ENCODE results near the gene PRPSAP1. TPM values are rescaled to one million over a fixed set of nuclear protein-coding genes. Genes with fewer than 3 reads are reported as not detected.
"Not testable (repeated sequence)": the region's sequence is repeated elsewhere in the genome, so short reads cannot be mapped to it uniquely, and the experiment has no call there.

The PRPSAP1 gene
- total RNA-seq, 1 donor from 2014 or later = 30.8 TPM

DNA sequence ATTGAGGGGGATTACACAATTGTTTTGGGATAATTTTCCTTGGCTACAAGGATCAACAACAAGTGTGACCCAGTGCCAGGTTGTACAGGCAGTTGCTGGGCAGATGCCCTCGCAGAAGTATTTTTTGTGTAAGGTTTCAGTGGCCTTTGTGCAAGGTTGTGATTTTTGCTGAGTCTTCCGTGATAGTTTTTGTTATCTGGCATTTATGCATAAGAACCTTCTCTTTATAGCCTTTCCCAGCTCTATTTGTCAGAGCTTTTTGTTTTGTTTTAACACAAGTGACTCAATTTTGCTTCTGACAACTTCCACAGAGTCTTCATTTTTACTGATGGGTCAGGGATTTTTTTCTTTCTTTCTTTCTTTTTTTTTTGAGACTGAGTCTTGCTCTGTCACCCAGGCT is 6.7 kb upstream of the PRPSAP1 start:
- DNase-seq (ENCODE audit: low spot score) = no peak

DNA sequence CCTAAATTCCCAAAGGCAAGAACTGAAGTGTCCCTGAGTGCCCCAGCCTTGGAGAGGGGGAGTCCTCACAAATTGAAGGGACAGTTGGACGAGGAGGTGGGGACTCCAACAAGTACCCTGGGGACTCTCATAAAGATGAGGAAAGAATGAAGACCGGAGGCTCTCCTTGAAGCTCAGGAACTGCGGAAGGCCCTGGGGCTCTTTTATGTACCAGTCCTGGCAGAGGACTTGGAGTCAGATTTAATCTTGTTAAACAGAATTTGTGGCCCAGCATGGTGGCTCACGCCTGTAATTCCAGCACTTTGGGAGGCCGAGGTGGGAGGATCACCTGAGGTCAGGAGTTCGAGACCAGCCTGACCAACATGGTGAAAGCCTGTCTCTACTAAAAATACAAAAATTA is 6.1 kb upstream of the PRPSAP1 start:
- DNase-seq (ENCODE audit: low spot score) = not testable (repeated sequence)

DNA sequence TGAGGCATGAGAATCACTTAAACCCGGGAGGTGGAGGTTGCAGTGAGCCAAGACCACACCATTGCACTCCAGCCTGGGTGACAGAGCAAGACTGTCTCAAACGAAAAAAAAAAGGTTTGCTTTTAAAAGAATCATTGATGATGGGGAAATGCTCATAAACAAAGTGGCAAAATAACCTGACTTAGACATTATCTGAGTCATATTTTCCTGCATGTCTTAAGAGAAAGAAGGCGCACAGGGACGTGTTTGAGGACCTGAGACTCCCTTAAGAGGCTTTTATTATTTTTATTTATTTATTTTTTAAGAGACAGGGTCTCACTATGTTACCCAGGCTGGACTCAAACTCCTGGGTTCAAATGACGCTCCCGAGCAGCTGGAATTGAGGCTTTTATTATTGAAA is 5.7 kb upstream of the PRPSAP1 start:
- no peak for DNase-seq (ENCODE audit: low spot score)

DNA sequence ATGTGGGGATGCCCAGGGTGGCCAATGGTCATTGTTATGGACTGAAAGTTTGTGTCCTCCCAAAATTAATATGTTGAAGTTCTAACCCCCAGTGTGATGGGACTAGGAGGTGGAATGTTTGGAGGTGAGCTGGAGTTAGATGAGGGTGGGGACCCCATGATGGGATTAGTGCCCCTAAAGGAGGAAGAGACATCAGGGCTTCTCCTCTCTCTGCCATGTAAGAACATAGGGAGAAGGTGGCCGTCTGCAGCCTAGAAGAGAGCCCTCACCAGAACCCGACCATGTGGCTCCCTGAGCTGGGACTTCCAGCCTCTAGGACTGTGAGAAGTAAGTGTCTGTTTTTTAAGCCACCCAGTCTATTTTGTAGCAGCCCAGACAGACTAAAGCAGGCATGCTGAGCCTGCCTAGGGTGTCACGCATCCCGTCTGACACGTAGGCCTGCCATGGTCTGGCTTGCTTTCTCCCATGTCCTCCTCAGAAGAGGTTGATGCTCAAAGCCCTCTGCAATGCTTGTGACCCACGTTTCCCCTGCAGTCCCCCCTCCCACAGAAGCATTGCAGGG is 4.0 kb upstream of the PRPSAP1 start:
- DNase-seq (ENCODE audit: low spot score) = no peak

DNA sequence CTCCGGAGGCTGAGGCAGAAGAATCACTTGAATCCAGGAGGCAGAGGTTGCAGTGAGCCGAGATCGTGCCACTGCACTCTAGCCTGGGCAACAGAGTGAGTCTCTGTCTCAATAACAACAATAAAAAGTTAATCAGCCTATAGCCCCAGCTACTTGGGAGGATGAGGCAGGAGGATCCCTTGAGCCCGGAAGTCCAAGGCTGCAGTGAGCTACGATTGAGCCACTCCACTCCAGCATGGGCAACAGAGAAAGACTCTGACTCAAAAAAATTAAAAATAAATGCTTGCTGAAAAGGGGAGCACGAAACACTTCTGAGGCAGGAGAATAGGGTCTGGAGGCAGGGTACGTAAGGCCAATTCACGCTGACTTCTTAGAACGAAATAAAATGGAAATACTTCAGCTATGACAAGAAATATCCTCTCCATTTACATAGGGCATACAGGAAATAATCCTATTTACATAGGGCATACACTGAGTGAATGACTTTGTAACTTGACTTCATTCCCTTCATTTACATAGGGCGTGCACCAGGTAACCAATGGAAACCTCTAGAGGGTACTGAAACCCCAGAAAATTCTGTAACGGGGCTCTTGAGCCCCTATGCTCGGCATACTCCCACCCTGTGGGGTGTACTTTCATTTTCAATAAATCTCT is 3.2 kb upstream of the PRPSAP1 start:
- no peak for DNase-seq (ENCODE audit: low spot score)

DNA sequence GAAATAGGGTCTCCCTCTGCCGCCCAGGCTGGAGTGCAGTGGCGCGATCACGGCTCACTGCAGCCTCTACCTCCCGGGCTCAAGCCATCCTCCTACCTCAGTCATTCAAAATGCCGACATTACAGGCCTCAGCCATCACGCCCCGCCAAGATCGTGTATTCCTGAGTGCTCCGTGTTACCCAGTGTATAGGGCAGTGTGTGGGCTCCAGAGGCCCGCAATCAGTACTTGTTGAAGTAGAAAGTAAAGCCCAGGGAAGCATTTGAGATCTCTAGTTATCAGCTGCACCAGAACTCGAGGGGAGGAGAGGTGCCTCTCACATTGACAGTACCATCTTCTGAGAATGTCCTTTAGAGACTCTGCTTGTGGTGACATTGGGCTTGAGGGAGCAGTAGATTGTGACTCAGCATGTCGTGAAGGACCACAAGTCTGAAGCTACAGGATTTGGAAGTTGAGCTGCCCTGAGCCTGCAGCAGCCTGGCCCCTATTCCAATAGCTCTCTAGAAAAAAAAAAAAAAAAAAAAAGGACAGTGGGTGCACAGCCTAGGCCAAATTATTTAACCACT is 1.1 kb upstream of the PRPSAP1 start:
- DNase-seq (ENCODE audit: low spot score) = no peak

DNA sequence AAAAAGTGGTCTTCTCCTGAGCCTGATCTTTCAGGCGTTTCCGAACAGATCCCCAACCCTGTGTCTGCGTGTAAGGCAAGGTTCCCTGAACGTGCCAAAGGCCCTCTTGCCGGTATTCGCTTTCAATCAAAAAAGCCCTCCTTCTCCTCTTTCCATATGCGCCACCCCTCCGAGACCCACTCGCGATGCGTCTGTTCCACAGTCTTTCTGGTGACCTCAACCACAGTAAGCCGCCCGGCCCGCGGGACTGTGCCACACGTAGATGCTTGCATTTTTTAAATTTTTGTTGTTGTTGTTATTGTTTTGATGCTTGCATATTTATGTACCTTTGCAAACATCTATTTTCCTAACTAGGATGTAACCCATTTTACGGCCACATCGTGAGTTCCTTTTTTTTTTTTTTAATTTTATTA is 607 bp upstream of the PRPSAP1 start:
- no peak for DNase-seq (ENCODE audit: low spot score)

DNA sequence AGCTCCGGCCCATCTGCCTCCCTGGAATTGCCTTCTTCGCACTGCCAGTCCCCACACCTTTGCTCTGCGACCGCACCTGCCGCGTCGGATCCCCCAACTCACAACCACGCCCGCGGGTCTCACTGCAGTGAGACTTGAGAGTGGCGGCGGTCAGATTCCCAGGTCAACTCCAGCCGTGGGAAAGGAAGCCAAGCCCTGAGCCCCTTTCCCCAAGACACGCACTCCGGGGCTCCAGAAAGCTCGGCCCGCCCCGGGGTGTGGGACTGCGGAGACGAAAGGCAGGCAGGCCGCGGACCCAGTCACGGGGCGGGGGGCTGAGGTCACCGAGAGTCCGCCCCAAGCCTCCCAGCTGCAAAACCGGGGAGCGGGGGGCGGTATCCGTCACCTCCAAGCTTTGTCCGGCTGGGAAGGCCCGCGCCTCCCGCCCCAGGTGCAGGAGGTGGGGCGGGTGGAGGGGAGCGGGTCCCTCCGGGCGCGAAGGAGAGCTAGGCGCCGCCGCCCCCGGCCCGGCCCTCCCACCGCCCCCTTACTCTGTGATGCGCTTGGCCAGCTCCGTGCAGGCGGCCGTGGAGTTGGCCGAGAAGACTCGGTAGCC is 615 bp downstream of the PRPSAP1 start:
- DNase-seq (ENCODE audit: low spot score) = peak; percentile 22

DNA sequence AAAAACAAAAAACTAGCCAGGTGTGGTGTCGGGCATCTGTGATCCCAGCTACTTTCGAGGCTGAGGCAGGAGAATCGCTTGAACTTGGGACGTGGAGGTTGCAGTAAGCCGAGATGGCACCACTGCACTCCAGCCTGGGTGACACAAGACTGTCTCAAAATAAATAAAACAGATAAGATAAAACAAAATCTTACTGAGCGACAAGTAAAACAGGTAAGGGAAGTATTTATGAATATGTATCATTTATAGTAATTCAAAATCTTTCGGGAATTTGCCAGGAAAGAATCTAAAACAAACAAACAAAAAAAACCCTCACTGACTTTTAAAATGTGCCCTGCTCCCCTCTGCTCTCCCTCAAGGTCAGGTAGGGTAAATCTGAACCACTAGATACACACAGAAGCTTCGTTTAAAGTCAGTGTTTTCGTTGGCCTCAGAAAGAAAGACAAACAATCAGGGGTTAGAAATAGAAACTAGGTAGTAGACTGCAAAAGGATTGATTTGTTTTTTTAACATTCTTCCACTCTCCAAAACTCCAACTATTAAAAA is 2.1 kb downstream of the PRPSAP1 start:
- no peak for DNase-seq (ENCODE audit: low spot score)

DNA sequence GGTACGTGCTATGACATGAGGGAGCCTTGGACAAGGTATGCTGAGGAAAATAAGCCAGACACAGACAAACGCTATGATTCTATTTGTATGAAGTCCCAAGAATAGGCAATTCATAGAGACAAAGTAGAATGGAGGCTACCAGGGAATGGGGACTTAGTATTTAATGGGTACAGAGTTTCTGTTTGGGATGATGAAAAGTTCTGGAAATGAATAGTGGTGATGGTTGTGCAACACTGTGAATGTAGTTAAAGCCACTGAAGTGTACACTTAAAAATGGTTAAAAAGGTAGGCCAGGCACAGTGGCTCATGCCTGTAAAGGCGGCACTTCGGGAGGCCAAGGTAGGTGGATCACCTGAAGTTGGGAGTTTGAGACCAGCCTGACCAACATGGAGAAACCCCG is 3.3 kb downstream of the PRPSAP1 start:
- no peak for DNase-seq (ENCODE audit: low spot score)

DNA sequence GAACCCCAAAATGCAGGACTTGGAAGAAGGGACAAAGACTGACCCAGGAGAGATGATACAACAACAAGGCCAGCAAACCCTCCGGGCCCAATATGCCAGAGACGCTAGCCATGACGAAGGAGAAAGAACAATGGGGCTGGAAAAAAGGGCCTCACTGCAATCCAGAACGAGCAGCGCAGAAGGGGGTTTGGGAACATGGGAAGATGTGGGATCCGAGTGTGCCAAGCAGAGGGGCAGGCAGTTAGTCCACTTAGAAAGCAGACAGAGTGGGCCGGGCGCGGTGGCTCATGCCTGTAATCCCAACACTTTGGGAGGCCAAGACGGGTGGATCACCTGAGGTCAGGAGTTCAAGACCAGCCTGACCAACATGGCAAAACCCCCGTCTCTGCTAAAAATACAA is 6.8 kb downstream of the PRPSAP1 start:
- not testable (repeated sequence) for DNase-seq (ENCODE audit: low spot score)

DNA sequence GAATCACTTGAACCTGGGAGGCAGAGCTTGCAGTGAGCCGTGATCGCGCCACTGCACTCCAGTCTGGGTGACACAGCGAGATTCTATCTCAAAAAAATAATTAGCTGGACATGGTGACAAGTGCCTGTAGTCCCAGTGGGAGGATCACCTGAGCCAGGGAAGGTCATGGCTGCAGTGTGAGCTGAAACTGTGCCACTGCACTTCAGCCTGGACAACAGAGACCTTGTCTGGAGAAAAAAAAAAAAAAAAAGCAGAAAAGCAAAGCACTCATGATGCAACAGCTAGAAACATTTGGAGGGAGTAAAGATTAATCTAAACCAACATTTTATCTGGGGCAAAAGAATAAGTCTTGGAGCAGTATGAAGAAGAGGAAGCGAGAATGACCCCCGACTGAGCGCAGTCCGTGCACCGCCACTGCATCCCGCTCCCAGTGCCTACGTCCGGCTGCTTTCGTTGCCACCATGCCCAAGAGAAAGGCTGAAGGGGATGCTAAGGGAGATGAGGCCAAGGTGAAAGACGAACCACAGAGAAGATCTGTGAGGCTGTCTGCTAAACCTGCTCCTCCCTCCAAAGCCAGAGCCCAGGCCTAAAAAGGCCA is 8.2 kb downstream of the PRPSAP1 start:
- no peak for DNase-seq (ENCODE audit: low spot score)

DNA sequence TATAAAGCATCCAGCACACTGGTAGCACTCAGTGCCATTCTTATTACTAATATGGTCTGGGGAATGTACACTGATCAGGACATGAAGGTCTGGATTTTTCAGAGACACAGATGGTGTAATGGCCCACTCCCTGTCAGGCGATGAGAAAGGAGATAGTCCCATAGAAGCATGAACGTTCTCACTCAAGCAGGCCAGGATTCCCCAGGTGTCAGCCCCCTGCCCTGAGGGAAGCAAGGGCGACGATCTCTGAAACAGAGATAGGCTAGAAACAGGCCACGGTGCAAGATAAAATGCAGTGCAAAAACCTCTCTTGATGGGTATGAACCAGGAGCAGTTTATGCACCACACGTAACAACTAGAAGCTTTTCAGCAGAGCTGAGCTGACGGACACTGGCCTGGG is 10.6 kb downstream of the PRPSAP1 start:
- DNase-seq (ENCODE audit: low spot score) = no peak

DNA sequence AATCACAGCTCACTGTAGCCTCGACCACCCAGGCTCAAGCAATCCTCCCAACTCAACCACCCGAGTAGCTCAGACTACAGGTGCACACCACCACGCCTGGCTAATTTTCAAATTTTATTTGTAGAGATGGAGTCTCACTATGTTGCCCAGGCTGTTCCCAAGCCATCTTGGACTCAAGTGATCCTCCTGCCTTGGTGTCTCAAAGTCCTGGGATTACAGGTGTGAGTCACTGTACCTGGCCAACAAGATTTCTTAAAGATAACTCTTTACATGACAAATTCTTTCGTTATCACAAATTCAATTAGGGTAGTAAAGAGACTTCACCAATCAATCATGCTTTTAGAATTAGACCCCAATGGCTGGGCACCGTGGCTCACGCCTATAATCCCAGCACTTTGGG is 12.4 kb downstream of the PRPSAP1 start:
- no peak for DNase-seq (ENCODE audit: low spot score)

DNA sequence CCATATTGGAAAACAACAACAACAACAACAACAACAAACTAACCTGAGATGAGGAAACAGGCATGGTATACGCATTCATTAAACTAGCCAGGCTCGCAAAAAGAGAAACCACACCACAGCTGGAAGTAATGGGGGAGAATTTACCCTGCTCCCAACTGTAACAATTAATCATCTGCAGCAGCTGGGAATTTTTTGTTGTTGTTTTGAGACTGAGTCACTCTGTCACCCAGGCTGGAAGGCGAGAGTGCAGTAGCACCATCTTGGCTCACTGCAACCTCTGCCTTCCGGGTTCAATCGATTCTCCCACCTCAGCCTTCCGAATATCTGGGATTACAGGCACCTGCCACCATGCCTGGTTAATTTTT is 16.3 kb downstream of the PRPSAP1 start:
- no peak for DNase-seq (ENCODE audit: low spot score)

DNA sequence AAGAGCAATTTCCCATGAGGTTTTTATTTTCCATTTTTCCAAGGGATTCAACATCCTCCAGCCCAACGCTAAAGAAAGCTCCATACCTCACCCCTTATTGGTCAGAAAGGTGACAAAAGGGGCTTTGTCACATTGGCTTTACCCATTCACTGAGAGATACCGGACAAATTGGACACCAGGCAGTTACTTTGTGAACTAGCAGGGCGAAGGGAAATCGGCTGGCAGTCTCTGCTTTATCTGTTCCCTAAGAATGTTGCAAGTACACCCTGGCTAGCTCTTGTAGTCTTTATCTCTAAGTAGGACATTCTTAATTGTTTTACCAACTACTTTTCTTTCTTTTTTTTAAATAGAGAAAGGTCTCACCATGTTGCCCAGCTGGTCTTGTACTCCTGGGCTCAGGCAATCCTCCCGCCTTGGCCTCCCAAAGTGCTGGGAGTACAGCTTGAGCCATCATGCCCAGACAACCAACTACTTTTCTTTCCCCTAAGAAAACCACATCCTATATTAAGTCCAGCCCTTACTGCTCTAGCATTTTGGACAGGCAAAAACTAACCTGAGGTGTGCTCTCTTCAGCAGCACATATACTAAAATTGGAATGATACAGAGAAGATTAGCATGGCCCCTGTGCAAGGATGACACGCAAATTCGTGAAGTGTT is 16.8 kb downstream of the PRPSAP1 start:
- no peak for DNase-seq (ENCODE audit: low spot score)

DNA sequence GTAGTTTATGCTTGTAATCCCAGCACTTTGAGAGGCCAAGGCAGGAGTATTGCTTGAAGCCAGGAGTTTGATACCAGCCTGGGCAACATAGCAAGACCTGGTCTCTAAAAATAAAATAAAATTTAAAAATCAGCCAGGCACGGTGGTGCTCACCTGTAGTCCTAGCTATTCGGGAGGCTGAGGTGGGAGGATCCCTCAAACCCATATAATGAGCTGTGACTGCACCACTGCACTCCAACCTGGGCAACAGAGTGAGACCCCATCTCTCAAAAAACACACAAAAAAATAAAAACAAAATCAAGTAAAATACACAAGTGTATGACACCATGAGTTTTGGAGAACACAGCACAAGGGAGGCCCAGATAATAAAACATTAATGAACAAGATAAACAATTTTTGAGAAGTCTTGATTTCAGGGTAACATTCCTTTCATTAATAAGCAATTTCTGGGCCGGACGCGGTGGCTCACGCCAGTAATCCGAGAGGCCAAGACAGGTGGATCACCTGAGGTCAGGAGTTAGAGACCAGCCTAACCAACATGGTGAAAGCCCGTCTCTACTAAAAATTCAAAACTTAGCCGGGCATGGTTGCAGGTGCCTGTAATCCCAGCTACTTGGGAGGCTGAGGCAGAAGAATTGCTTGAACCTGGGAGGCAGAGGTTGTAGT is 17.9 kb downstream of the PRPSAP1 start:
- no peak for DNase-seq (ENCODE audit: low spot score)

DNA sequence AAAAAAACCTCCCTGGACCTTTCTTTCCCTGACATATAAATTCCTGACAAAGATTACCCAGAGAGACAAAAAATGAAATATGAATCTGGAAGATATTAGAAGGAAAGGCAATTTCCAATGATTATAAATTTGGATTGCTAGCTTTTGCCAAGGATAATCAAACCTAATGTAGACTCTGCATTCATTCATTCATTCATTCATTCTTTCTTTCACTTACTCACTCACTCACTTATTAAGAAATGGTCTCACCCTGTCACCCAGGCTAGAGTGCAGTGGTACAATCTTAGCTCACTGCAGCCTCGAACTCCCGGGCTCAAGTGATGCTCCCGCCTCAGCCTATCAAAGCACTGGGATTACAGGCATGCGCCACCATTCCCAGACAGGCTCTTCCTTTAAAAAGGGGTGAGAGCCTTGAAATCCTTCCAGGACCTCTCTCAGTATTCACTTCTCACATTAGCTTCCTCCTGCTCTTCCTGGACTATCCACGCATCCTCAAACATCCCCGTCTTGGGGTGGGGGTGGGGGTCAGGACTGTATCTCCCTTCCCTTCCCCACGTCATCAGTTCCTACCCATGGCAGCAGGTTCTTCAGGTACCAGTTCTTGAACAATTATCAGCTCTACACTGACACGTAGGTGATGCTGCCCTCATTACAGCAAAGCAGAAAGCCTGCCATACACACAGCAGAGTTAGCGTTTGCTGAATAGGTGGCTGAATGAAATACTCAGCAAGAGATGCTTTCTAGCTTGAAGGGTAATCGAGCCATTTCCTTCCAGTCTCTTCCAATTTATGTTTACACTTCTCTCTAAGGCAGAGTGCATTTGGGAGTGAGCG is 19.8 kb downstream of the PRPSAP1 start:
- no peak for DNase-seq (ENCODE audit: low spot score)

DNA sequence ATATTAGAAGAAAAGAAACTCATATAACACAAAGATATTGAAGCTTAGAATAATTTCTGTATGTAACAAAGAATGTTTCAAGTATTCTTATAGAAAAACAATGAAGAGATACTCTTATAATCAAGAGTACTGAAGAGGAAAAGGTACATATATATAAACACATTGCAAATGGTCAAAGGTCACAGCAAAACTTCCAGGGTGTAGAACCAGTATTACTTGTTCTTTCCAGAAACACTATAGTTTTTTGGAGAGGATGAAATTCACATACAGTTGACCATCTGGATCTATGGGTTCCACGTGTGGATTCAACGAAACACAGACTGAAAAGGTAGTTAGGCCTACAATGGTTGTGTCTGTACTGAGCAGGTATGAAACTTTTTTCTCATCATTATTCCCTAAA is 22.6 kb downstream of the PRPSAP1 start:
- DNase-seq (ENCODE audit: low spot score) = no peak

DNA sequence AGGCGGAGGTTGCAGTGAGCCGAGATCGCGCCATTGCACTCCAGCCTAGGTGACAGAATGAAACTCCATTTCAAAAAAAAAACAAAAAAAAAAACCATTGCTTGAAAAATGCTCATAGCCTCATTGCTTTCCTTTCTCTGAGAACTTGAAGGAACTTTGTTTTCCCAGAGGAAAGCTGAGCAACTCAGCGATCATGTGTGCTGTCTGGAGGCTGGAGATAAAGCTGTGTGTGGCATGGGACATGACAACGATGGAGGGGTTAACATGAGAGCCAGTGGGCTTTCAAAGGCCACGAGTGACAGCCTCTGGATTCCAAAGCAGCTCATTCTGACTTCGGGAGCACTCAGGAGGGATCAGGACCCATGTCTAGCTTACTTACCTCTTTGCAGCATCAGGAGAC is 24.1 kb downstream of the PRPSAP1 start:
- DNase-seq (ENCODE audit: low spot score) = no peak

DNA sequence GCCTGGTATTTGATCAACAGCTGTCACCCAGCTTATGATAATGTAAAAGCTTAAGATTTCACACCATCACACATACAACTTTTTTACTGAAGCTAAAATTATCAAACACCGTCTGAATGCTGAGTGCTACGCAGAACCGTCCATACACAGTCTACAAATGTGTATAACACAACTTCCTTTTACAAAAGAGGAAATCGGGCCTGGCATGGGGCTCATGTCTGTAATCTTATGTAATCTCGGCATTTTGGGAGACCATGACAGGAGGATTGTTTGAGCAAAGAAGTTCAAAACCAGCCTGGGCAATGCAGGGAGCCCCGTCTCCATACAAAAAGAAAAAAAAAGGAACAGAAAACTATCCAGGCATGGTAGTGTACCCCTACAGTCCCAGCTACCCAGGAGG is 26.0 kb downstream of the PRPSAP1 start:
- peak; percentile 20 for DNase-seq (ENCODE audit: low spot score)
